Type B pancreatic cell (in vitro differentiated cells): ENCODE data around the gene CFAP70. TPM values are rescaled to one million over a fixed set of nuclear protein-coding genes. Genes with fewer than 3 reads are reported as not detected.

Experiments
- DNase-seq: peaks from one replicate; pipeline ENCODE4 v3.0.0; 2021; ENCODE audit warnings: mixed read lengths; ENCODE audit not compliant: unreplicated experiment; ENCODE audit errors: extremely low spot score
- H3K27ac Mint-ChIP-seq: 2 replicates; pipeline ENCODE4 v1.8.0; 2021; ENCODE audit warnings: mild to moderate bottlenecking, mixed read lengths
- H3K27me3 Mint-ChIP-seq: 2 replicates; pipeline ENCODE4 v1.8.0; 2021; ENCODE audit warnings: mixed read lengths
- H3K36me3 Mint-ChIP-seq: 2 replicates; pipeline ENCODE4 v1.8.0; 2021; ENCODE audit warnings: mixed read lengths
- H3K4me1 Mint-ChIP-seq: one replicate; pipeline ENCODE4 v1.8.0; 2021; ENCODE audit warnings: mixed read lengths; ENCODE audit not compliant: unreplicated experiment
- H3K4me3 Mint-ChIP-seq: 2 replicates; pipeline ENCODE4 v1.8.0; 2021; ENCODE audit warnings: mild to moderate bottlenecking, mixed read lengths
- H3K9me3 Mint-ChIP-seq: 2 replicates; pipeline ENCODE4 v1.8.0; 2021; ENCODE audit warnings: mixed read lengths
- total RNA-seq: library from RNA; stranded (reverse); gene quantifications from 2 replicates; pipeline ENCODE4 v1.2.1, GENCODE V29; 2021; ENCODE audit warnings: low replicate concordance
- TF ChIP-seq, protein P1 (sequence below): fragments of 200-600 bp; sonication (generic); conservative IDR thresholded peaks from 2 replicates; pipeline ENCODE4 v1.5.0; 2021; ENCODE audit warnings: antibody characterized with exemption, mild to moderate bottlenecking

CFAP70 gene
- total RNA-seq, 1 donor from 2014 or later: 9.7 TPM

DNA sequence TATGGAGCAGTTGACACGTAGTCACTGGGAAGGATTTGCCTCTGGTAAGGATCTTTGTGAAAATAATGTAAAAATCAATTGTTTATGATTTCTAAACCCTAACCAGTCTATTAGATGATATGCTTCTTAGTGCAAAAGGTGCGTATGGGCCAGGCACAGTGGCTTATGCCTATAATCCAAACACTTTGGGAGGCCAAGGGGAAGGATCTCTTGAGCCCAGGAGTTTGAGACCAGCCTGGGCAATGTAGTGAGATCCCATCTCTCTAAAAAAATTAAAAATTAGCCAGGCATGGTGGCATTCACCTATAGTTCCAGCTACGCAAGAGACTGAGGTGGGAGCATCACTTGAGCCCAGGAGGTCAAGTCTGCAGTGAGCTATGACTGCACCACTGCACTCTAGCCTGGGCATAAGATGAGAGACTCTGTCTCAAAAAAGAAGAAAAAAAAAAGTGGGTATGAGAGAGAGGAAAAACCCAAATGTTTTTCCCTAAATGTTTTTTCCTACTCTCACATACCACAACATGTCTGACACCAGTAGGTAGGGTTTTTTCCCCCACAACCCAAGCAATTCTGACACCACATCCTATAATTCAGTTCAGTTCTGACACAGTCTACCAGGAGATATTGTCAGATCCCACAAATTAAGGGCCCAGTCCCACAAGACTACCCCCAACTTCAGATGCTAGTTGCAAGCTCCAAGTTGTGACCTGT, 148.1 kb downstream of the CFAP70 start:
- Mint-ChIP-seq H3K4me3 (no peak overlapping the region), H3K36me3 (peaks cover 33% of the 10 kb centered on the region), H3K27ac (no peak overlapping the region), H3K4me1 (no peaks in the 10 kb centered on the region), H3K9me3 (peaks cover 5% of the 10 kb centered on the region), H3K27me3 (no peaks in the 10 kb centered on the region)
- no peak for DNase-seq
- TF ChIP-seq, protein P1, sequence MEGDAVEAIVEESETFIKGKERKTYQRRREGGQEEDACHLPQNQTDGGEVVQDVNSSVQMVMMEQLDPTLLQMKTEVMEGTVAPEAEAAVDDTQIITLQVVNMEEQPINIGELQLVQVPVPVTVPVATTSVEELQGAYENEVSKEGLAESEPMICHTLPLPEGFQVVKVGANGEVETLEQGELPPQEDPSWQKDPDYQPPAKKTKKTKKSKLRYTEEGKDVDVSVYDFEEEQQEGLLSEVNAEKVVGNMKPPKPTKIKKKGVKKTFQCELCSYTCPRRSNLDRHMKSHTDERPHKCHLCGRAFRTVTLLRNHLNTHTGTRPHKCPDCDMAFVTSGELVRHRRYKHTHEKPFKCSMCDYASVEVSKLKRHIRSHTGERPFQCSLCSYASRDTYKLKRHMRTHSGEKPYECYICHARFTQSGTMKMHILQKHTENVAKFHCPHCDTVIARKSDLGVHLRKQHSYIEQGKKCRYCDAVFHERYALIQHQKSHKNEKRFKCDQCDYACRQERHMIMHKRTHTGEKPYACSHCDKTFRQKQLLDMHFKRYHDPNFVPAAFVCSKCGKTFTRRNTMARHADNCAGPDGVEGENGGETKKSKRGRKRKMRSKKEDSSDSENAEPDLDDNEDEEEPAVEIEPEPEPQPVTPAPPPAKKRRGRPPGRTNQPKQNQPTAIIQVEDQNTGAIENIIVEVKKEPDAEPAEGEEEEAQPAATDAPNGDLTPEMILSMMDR: no peak

DNA sequence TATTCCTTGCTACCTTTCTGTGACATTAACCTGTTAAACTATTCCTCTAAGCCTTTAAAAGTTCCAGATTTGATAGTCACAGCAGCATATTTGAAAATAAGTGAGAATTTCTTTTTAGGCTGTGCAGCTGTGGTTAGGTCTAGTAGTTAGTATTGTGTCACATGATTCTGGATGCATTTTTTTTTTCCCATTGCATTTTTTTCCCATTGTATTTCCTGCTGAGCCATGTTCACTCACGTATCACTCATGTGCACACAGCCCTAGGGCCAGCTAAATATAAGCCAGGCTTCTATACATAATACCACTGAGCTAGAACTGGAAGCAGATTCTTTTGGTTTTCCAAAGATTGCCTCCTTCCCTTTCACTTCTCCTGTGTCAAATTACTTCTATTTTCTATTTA, 149.0 kb downstream of the CFAP70 start:
- H3K4me3 Mint-ChIP-seq: no peak overlapping the region
- no peak for DNase-seq

DNA sequence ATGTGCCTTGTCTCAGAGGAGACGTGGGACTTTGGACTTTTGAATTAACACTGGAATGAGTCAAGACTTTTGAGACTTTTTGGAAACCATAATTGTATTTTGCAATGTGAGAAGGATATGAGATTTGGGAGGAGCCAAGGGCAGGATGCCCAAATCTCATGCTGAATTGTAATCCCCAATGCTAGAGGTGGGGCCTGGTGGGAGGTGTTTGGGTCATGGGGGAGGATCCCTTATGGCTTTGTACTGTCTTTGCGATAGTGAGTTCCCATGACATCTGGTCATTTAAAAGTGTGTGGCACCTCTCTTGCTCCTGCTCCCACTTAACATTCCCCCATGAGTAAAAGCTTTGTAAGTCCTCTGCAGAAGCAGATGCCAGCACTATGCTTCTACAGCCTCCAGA, 150.8 kb downstream of the CFAP70 start:
- TF ChIP-seq, protein P1: no peak
- Mint-ChIP-seq H3K9me3 (peaks cover 5% of the 10 kb centered on the region), H3K27me3 (no peaks in the 10 kb centered on the region), H3K27ac (no peak overlapping the region), H3K4me3 (no peak overlapping the region), H3K4me1 (no peaks in the 10 kb centered on the region), H3K36me3 (peaks cover 23% of the 10 kb centered on the region)
- DNase-seq: no peak

More for the DNA sequence above, 149.0 kb downstream of the CFAP70 start:
- Mint-ChIP-seq H3K27me3 (no peaks in the 10 kb centered on the region), H3K36me3 (peaks cover 37% of the 10 kb centered on the region), H3K27ac (no peak overlapping the region), H3K4me1 (no peaks in the 10 kb centered on the region), H3K9me3 (peaks cover 5% of the 10 kb centered on the region)
- TF ChIP-seq, protein P1: no peak

DNA sequence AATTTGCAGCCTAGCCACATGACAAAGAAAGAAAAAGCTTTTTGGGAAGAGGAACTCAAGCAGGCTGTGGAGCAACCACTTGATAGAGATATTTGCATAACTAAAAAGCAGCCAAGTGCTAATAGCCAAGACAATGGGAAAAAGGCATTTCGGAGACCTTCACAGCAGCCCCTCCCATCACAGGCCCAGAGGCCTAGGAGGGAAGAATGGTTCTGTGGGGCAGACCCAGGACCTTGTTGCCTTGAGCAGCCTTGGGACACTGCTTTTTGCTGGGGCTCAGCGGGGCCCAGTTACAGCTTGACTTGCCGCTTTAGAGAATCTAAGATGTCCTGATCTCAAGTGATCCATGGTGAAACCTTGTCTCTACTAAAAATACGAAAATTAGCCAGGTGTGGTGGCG, 152.3 kb downstream of the CFAP70 start:
- H3K27ac Mint-ChIP-seq: no peak overlapping the region
- DNase-seq: no peak

DNA sequence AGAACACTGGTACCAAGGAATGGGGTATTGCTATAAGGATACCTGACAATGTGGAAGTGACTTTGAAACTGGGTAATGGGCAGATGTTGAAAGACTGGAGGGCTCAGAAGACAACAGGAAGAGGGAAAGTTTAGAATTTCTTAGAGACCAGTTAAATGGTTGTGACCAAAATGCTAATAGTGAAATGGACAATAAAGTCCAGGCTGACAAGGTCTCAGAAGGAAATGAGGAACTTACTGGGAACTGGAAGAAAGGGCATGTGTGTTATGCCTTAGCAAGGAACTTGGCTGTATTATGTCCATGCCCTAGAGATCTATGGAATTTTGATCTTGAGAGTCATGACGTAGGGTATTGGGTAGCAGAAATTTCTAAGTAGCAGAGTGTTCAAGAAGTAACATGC, 152.8 kb downstream of the CFAP70 start:
- Mint-ChIP-seq H3K9me3 (peaks cover 5% of the 10 kb centered on the region), H3K27me3 (no peaks in the 10 kb centered on the region), H3K4me1 (no peaks in the 10 kb centered on the region), H3K4me3 (no peak overlapping the region), H3K27ac (no peak overlapping the region), H3K36me3 (peaks cover 23% of the 10 kb centered on the region)
- TF ChIP-seq, protein P1: no peak
- no peak for DNase-seq

More for the DNA sequence above, 152.3 kb downstream of the CFAP70 start:
- Mint-ChIP-seq H3K27me3 (no peaks in the 10 kb centered on the region), H3K4me3 (no peak overlapping the region), H3K36me3 (peaks cover 23% of the 10 kb centered on the region), H3K4me1 (no peaks in the 10 kb centered on the region), H3K9me3 (peaks cover 5% of the 10 kb centered on the region)
- TF ChIP-seq, protein P1: no peak
